ENCODE results near the gene GHRL.

GHRL gene

GRCh38 chr3:10335190-10335738 is 42.5 kb upstream of the GHRL start:
- no peaks in the 10 kb centered on the region for H3K27me3 ChIP-seq (replicated peaks; ENCODE audit: control insufficient read depth, insufficient read depth, low read length)
- H3K4me3 ChIP-seq (replicated peaks; ENCODE audit: low read depth, low read length) = no peak overlapping the region
- no peak for DNase-seq (ENCODE audit: extremely low read depth, insufficient read length)
- no peak for TF ChIP-seq CTCF (IDR thresholded peaks at IDR 0.05; ENCODE audit: insufficient read depth, low read length, poor library complexity, severe bottlenecking)
- H3K36me3 ChIP-seq (ENCODE audit: control insufficient read depth, insufficient read depth, low read length) = no peaks in the 10 kb centered on the region

GRCh38 chr3:10334459-10334858 is 41.7 kb upstream of the GHRL start:
- H3K27me3 ChIP-seq (replicated peaks; ENCODE audit: control insufficient read depth, insufficient read depth, low read length) = no peaks in the 10 kb centered on the region
- H3K36me3 ChIP-seq (ENCODE audit: control insufficient read depth, insufficient read depth, low read length) = no peaks in the 10 kb centered on the region
- no peak overlapping the region for H3K4me3 ChIP-seq (replicated peaks; ENCODE audit: low read depth, low read length)
- no peak for DNase-seq (ENCODE audit: extremely low read depth, insufficient read length)
- peak; percentile 19 for TF ChIP-seq CTCF (IDR thresholded peaks at IDR 0.05; ENCODE audit: insufficient read depth, low read length, poor library complexity, severe bottlenecking)

GRCh38 chr3:10334042-10334441 is 41.3 kb upstream of the GHRL start:
- DNase-seq (ENCODE audit: extremely low read depth, insufficient read length) = no peak

GRCh38 chr3:10333349-10333650 is 40.6 kb upstream of the GHRL start:
- Histone ChIP-seq H3K36me3 (ENCODE audit: control insufficient read depth, insufficient read depth, low read length) (no peaks in the 10 kb centered on the region), H3K4me3 (replicated peaks; ENCODE audit: low read depth, low read length) (no peak overlapping the region), H3K27me3 (replicated peaks; ENCODE audit: control insufficient read depth, insufficient read depth, low read length) (no peaks in the 10 kb centered on the region)
- no peak for DNase-seq (ENCODE audit: extremely low read depth, insufficient read length)
- no peak for TF ChIP-seq CTCF (IDR thresholded peaks at IDR 0.05; ENCODE audit: insufficient read depth, low read length, poor library complexity, severe bottlenecking)

More at GRCh38 chr3:10334042-10334441, 41.3 kb upstream of the GHRL start:
- Histone ChIP-seq H3K36me3 (ENCODE audit: control insufficient read depth, insufficient read depth, low read length) (no peaks in the 10 kb centered on the region), H3K4me3 (replicated peaks; ENCODE audit: low read depth, low read length) (no peak overlapping the region), H3K27me3 (replicated peaks; ENCODE audit: control insufficient read depth, insufficient read depth, low read length) (no peaks in the 10 kb centered on the region)
- TF ChIP-seq CTCF (IDR thresholded peaks at IDR 0.05; ENCODE audit: insufficient read depth, low read length, poor library complexity, severe bottlenecking) = no peak

- H3K36me3 ChIP-seq (ENCODE audit: control insufficient read depth, insufficient read depth, low read length) = no peaks in the 10 kb centered on the region
- no peaks in the 10 kb centered on the region for H3K27me3 ChIP-seq (replicated peaks; ENCODE audit: control insufficient read depth, insufficient read depth, low read length)
- TF ChIP-seq CTCF (IDR thresholded peaks at IDR 0.05; ENCODE audit: insufficient read depth, low read length, poor library complexity, severe bottlenecking) = no peak
- H3K4me3 ChIP-seq (replicated peaks; ENCODE audit: low read depth, low read length) = no peak overlapping the region
- DNase-seq (ENCODE audit: extremely low read depth, insufficient read length) = no peak
Observed at GRCh38 chr3:10332481-10333348, 40.0 kb upstream of the GHRL start.

Measured in GM06990 (cell line).